ENCODE measurements around the gene C2CD4B.

Gene C2CD4B

DNA sequence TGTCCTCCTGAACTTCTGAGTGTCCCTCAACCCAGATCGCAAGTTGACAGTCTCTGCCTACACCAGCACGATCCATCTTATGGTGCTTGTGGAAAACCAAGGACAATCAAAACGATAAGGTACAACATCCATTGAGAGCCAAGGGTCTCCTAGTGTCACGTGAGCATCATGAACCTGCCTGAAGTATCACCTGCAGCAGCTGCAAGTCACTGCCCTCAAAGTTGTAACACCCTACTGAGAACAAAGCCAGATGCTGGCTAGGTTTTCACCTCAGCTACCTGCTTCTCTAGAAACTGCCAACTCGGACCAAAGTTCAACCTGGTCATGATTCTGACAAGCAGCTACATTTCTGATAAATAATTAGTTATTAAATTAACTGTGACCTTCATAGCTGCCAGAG is 17.5 kb downstream of the C2CD4B start:
- DNase-seq, result no peak

DNA sequence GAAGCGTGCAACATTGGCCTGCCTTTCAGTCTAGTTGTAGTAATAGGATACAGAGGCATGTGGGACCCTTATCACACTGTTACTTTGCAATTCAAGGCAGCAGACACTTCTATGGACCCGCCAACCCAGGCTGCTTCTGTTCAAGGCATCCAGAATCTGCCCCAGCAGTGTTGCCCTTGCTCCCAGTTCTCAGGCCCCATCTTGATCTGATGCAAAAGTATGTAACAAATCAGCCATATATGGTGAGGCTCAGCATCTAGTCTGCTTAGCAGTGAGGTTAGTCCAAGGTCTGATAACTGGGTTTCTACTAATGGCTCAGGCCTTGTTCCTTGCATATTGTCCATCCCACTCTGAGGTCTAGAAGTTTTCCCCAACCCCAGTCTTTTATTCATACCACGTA is 17.9 kb downstream of the C2CD4B start:
- DNase-seq, result no peak

DNA sequence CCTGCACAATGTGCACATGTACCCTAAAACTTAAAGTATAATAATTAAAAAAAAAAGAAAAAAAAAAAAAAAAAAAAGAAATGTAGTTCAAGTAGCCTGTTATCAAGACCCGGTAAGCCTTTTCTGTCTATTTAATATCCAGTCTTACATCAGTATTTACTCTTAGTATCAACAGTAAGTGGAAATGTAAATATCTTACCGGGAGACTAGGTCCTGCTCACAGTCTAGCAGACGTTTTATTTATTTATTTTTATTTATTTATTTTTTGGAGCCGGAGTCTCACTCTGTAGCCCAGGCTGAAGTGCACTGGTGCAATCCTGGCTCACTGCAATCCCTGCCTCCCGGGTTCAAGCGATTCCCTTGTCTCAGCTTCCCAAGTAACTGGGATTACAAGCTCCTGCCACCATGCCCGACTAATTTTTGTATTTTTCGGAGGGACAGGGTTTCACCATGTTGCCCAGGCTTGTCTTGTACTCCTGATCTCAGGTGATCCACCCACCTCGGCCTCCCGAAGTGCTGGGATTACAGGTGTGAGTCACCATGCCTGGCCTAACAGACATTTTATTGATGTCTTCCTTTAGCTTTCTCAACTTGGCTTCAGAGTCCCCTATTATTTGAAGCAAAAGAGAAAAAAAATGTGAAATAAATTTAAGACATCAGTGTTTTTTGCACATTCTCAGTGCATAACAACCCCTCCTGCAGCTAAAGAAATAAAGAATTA is 19.9 kb downstream of the C2CD4B start:
- DNase-seq, result no peak

DNA sequence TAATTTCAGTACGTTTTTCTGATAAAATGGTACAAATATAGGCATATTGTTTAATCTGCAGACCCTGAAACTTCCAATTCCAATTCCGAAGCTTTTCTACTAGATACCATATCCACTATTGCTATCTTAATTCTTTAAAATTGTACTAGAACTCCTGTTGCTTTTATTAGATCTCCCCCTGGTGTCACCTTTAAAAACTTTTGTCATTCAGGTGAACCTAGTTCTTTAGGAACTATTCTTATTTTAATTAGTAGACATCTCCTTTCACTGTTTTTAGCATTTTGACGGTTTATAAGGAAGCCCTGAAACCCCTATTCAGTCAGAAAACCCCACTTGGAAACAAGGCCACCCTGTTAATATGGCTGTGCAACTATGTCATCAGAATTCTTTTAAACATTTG is 22.3 kb downstream of the C2CD4B start:
- no peak for DNase-seq

DNA sequence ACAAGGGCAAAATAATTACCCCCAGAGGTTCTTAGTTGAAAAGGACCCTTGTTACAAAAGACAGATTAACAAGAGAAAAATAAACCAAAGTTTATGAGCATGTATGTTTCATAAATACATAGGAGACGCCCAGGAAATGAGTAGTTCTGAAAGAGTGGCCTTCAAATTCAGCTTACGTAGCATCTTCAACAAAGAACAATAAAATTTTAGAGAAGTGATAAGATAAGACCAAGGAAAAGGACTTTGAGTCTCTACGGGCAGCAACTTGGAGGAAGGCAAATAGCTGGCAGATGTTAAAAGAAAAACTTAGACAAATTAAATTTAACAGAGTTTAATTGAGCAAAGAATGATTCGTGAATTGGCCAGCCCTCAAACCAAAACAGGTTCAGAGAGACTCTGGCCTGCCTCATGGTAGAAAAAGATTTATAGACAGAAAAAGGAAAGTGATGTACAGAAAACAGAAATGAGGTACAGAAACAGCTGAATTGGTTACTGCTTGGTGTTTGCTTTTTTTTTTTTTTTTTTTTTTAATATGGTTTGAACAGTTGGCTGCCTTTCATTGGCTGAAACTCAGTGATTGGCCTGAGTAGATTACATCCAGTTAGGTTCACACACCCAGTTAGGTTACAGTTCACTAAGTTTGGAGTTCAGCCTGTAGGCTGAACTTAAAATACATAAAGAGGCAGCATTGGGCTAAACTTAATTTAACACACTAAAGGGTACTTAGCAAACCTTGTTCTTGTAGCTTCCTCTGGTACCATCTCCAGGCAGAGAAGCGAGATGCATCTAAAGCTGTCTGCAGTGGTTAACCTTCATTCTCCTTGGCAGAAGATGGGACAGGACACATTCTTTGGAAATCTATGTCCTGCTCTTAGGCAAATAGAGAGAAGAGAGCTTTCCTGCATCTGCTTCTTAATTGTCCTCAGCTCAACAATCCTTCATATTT is 23.2 kb downstream of the C2CD4B start:
- no peak for DNase-seq

DNA sequence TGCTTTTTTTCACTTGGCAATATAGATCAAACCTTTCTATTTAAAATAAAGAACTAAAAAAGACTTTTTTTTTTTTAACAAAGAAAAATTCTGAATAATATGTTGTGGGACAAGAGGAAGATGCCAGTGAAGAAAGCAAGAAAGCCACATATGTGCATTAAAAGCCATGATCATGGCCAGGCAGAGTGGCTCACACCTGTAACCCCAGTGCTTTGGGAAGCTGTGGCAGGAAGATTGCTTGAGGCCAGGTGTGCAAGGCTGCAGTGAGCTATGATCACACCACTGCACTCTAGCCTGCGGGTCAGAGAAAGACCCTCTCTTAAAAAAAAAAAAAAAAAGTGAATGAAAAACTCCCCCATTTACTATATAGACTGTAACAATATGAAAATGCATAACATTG is 23.9 kb downstream of the C2CD4B start:
- no peak for DNase-seq

DNA sequence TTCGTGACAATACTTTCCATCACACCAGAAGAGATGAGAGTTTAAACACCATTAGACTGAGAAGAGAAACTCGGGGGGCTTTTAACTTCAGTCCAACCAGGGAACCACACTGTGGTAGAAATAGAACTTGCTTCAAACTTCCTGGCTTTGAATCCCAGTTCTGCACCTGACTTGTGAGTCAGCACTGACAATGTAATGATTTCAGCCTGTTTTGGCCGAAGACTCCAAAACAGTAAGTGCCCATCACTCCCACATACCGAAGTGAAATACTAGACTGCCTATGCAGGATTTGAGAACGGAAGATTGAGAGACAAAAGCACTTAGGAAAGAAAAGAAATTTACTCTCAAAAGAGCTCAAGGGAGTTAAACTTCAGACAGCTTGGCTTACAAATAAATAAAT is 27.0 kb downstream of the C2CD4B start:
- DNase-seq, result no peak

DNA sequence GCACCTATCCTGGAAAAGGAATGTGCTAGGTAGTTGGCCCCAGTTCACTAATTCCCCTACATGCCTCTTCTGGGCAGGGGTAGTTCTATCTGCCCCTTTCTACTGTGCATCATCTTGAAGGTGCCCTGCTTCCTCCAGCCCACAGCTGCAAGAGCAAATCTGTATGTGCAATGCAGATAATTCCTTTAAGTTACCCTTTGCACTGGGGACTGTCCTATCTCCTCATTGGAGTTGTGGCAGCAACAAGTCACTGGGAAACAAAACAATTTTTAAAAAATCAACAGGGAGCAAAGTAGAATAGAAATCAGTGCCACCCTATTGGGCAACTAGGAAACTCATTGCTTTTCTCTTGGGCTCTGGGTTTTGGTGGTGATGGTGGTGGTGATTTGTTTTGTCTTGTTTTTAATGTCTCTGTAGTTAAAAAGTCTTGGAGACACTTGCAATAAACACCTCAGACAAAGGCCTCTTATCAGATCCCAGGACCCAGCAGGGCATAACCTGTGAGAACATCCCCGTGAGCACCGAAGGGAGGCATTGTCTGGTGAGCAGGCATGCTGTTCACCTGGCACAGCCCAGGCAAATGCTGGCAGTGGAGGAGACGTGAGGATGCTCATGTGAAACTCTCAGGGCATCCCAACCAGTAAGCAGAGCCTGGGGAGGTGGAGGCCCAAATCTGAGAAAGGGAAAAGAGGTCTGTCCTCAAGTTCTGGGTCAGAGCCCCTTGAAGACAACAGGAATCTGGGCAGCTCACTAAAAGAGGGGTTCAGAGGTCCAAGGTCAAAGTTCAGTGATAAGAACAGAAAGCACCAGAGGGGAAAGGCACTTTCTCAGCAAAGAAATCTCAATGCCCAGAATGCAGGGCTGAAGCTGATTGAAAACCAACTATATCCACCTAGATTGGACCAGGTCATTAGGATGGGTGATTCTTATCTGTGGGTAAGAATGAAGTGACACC is 27.9 kb downstream of the C2CD4B start:
- no peak for DNase-seq

DNA sequence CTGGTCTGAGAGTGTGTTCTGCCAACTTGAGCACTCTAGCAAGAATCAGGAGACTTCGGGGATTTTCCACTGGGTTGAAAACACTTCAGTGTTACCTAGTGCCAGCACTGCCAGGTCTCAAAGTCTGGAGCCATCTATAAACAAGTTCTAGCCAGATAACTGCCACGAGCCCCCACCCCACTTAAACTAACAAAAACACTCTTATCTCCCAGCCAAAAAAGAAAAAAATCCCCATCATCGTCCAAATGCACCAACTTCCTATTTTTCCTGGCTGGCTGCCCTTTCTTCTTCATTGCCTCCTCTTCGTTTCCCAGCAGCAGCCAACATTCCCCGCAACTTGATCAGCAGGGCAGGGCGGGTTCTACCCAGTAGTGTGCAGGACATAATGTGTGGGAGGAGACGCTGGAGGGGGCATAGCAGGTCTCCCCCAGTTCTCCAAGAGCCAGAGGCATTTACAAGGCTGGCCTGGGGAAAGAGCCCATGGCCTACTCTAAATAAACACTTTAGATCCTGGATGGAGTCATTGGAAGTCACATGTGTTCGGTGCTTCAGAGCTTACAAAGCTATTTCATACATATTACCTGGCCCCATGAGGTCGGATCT is 29.5 kb downstream of the C2CD4B start:
- DNase-seq, result no peak

DNA sequence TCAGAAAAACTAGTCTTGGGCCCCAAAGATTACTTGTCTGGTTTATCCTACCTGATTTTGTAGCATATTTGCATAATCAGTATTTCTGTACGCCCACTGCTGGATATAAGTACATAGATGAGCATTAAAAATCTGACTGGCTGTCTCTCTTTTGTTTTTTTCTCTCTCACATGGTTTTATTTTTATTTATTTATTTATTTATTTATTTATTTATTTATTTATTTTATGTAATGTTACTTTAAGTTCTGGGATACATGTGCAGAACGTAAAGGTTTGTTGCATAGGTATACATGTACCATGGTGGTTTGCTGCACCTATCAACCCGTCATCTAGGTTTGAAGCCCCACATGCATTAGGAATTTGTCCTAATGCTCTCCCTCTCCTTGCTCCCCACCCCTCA is 31.9 kb downstream of the C2CD4B start:
- DNase-seq, result no peak

DNA sequence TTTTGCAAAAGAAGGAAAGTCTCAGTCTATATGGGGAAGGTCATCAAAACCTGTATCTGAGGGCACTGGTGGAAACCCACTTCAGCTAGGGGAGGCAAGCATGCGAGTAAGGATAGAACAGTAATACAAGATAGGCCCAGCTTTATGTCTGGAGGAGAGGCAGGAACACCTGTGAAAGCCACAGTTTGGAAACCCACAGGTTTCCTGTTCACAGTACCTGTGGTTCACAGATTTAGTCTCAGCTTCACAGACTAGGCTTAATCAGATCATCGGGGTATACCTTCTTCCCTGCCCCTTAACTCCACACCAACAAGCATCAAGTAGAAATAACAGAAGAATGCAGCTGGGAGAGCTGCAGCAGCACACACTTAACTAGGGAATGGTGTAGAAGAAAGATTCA is 36.2 kb downstream of the C2CD4B start:
- DNase-seq, result no peak

DNA sequence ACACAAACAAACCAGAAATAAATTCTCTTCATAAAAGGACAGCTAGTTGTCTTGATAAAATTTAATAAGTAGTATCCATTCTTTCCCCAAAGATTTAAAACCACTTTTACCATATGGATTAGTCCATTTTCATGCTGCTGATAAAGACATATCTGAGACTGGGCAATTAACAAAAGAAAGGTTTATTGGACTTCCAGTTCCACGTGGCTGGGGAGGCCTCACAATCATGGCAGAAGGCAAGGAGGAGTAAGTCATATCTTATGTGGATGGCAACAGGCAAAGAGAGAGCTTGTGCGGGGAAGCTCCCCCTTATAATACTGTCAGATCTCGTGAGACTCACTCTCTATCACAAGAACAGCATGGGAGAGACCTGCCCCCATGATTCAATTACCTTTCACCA is 38.7 kb downstream of the C2CD4B start:
- no peak for DNase-seq

DNA sequence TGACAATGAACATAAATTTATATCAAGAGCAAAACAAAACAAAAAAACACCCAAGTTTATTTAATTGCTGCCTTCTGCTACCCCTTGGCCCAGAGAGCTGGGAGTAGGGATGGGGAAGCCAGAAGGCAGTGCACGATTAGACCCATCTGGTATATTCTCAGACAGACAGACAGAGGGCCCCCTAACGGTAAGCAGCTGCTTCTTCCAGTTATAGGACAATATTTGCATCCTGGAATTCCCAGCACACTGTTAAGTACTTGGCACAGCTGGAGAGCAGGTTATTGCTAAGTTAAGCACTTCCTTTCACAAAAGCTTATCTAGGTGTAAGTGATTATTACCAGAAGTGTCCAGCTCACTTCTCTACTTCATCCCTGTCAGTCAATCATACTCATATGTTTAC is 39.3 kb downstream of the C2CD4B start:
- no peak for DNase-seq

DNA sequence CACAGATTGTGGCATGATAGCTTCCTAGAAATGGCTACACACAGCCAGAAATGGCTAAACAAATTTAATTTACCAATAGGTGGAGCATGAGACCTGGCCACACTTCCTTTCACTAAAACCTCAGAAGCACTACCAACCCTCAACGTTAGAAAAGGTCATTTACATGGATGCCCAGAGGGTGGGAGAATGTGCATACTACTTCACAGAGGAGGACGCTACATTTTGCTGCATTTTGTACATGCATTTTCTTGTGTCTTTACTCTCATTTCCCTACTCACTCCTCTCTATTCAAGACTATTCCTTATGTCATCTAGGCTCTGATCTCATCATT is 40.1 kb downstream of the C2CD4B start:
- DNase-seq, result no peak

DNA sequence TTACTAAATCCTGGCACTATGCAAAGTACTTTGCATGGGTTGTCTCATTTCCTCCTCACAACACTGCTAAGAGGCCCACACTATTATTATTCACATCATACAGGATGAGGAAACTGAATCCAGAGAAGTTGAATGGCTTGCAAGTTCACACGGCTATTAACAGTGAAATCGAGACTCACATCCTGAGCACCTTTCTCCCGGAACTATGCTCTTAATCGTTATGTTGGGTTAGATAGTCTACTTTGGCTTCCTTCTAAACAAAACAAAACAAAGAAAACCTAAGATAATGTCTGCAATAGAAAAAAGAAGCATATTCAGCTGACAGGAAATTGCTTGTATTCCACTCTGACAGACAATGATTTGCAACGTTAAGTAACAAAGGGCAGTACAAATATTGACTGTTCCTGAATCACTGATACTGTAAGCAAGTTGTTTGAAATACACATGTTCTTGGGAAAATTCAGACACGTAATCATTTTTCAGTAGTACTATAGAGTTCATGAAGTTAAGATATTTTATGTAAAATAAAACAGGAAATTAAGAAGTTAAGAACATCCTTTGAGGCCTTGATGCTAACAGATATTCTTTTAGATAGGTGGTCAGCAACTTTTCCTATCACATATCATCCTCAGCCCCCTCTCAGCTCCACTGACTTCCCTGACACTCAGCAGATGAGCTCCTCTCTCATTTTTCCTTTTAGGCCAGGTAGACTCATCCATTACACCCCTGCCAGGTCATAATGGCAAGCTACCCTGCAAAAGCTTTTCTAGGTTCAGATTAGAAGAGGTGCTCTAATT is 40.7 kb downstream of the C2CD4B start:
- DNase-seq, result no peak

DNA sequence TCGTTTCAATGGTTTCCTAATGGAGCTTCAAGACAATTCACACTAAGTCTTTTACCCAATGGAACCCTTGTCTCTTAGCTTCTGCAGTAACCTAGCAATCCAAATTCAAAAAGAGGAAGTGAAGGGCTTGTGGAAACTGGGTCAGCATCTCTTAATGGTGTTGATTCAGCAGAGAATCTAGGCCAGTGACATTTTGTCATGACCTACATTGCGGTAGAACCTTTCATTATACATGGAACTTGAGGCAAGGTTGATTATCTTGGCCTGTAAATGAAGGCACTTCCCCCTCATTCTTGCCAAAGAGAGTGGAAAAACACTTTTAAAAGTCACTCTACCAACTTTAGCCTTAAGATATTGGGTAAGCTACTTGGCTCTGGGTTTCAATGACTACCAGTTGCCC is 42.8 kb downstream of the C2CD4B start:
- DNase-seq, result no peak

DNA sequence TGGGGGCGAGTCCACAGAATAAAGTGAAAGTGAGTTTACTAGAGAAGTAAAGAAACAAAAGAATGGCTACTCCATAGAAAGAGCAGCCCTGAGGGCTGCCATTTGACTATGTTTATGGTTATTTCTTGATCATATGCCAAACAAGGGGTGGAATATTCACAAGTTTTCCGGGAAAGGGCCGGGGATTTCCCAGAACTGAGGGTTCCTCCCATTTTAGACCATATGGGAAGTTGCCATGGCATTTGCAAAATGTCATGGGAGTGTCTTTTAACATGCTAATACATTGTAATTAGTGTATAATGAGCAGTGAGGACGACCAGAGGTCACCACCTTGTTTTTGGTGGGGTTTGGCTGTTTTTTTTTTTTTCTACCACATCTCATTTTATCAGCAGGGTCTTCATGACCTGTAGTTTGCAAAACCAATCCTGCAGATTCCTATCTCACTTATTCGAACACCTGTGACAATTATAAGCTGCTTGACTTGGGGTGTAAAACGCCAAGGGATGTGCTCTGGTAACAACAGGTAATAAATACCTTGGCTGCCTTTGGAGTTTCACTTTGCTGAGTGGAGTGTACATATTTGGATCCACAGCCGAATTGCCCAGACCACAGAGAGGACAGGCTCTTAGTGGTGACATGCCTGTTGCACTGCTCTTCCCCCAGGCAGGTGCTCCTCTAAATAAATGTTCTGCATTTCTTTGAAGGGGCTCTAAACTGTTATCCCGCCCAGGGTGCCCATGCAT is 43.6 kb downstream of the C2CD4B start:
- no peak for DNase-seq

DNA sequence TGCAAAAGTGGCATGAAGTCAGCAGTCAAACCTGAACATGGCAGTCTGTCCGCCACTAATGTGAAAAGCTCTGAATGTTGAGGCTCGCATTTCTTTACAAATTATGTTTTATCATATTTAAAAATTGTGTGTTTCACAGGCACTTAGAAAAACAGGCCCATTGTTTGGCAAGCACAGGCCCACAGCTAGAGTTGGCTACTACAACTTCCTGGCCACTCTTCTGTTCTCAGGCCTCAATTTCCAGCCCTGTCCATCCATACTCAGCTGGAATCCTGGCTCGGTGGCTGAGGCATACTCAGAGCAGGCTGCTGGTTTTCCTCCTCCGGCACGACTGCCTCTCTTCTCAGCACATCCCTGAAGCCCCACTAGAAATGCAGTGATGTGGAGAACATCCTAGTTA is 44.3 kb downstream of the C2CD4B start:
- no peak for DNase-seq

DNA sequence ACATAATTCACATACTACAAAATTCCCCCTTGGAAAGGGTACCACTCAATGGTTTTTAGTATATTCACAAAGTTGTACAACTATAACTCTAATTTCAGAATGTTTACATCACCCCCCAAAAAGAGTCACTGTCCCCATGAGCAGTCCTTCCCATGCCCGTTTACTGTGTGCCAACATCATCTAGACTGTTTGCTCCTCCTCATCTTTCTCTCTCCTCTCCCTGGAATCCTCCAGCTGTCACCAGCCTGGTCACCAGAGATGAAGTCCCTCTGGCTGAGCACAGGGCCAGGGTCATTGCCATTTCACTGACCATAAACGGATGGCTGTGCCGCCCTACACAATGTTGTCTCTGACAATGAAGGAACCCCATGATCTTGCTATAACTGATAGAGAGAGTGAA is 45.2 kb downstream of the C2CD4B start:
- no peak for DNase-seq

DNA sequence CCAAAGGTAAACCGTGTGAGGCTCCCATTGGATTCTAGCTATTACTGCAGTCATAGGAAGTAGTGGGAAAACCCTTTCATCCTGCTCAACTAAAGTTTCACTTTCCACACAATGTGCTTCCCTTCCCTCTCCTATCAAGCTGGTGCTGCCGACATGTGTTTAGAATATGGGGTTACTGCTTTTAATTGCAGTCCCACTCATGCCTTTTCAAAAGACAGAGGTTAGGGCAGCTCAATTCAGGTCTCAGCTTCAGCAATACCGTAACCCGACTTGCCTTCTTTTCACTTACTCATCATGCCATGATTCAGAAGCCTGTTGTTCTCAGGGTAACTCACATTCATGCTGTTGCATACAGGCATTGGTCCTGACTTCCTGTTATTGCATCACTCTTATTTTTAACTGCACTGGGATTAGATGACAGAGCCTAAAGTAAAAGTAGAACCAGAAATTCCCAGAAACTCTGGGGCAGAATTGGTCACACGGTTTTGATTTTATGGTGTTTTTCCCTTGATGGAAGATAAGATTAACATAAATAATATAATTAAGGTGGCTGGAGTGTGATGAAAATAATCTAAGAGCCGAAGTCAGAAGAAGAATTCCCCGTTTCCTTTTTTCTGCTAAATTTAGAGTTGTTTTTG is 45.7 kb downstream of the C2CD4B start:
- DNase-seq, result no peak

All from cortex of kidney (tissue), 1 donor.